ENCODE measurements around the gene ERC2. TPM values are rescaled to one million over a fixed set of nuclear protein-coding genes. Genes with fewer than 3 reads are reported as not detected.
"Not testable (repeated sequence)": the region's sequence is repeated elsewhere in the genome, so short reads cannot be mapped to it uniquely, and the experiment has no call there.

ERC2 gene
- total RNA-seq, 1 donor from 2014 or later = 48.3 TPM

- H3K9me3 Mint-ChIP-seq (ENCODE audit: unreplicated experiment) = no peaks in the 10 kb centered on the region
- peaks cover 11% of the 10 kb centered on the region for H3K4me1 Mint-ChIP-seq (ENCODE audit: low read depth, unreplicated experiment)
Measured at GRCh38 chr3:56268616-56269383, 199.5 kb downstream of the ERC2 start.

GRCh38 chr3:56261852-56262251, 206.4 kb downstream of the ERC2 start:
- not testable (repeated sequence) for H3K9me3 Mint-ChIP-seq (ENCODE audit: unreplicated experiment); H3K27ac Mint-ChIP-seq (ENCODE audit: unreplicated experiment); H3K36me3 Mint-ChIP-seq (ENCODE audit: unreplicated experiment); H3K4me1 Mint-ChIP-seq (ENCODE audit: low read depth, unreplicated experiment); H3K27me3 Mint-ChIP-seq (ENCODE audit: unreplicated experiment); DNase-seq; H3K4me3 Mint-ChIP-seq (ENCODE audit: unreplicated experiment)

More at GRCh38 chr3:56268616-56269383, 199.5 kb downstream of the ERC2 start:
- DNase-seq = no peak
- no peak overlapping the region for H3K4me3 Mint-ChIP-seq (ENCODE audit: unreplicated experiment)
- peaks cover 2% of the 10 kb centered on the region for H3K27me3 Mint-ChIP-seq (ENCODE audit: unreplicated experiment)
- TF ChIP-seq CTCF (IDR thresholded peaks at IDR 0.05; ENCODE audit: partially characterized antibody, unreplicated experiment) = no peak
- no peak overlapping the region for H3K27ac Mint-ChIP-seq (ENCODE audit: unreplicated experiment)
- H3K36me3 Mint-ChIP-seq (ENCODE audit: unreplicated experiment) = no peaks in the 10 kb centered on the region

- Mint-ChIP-seq H3K4me1 (ENCODE audit: low read depth, unreplicated experiment) (peaks cover 2% of the 10 kb centered on the region), H3K4me3 (ENCODE audit: unreplicated experiment) (no peak overlapping the region), H3K36me3 (ENCODE audit: unreplicated experiment) (no peaks in the 10 kb centered on the region), H3K27ac (ENCODE audit: unreplicated experiment) (no peak overlapping the region), H3K9me3 (ENCODE audit: unreplicated experiment) (peaks cover 1% of the 10 kb centered on the region), H3K27me3 (ENCODE audit: unreplicated experiment) (no peaks in the 10 kb centered on the region)
- no peak for TF ChIP-seq CTCF (IDR thresholded peaks at IDR 0.05; ENCODE audit: partially characterized antibody, unreplicated experiment)
- DNase-seq = no peak
Measured at GRCh38 chr3:56260262-56260661, 208.0 kb downstream of the ERC2 start.

- Mint-ChIP-seq H3K27me3 (ENCODE audit: unreplicated experiment) (no peaks in the 10 kb centered on the region), H3K27ac (ENCODE audit: unreplicated experiment) (no peak overlapping the region), H3K4me3 (ENCODE audit: unreplicated experiment) (no peak overlapping the region), H3K9me3 (ENCODE audit: unreplicated experiment) (peaks cover 1% of the 10 kb centered on the region), H3K36me3 (ENCODE audit: unreplicated experiment) (no peaks in the 10 kb centered on the region), H3K4me1 (ENCODE audit: low read depth, unreplicated experiment) (peaks cover 2% of the 10 kb centered on the region)
- no peak for DNase-seq
- TF ChIP-seq CTCF (IDR thresholded peaks at IDR 0.05; ENCODE audit: partially characterized antibody, unreplicated experiment) = no peak
Measured at GRCh38 chr3:56257826-56258225, 210.4 kb downstream of the ERC2 start.

GRCh38 chr3:56254835-56255234, 213.4 kb downstream of the ERC2 start:
- Mint-ChIP-seq H3K4me1 (ENCODE audit: low read depth, unreplicated experiment) (no peaks in the 10 kb centered on the region), H3K27ac (ENCODE audit: unreplicated experiment) (no peak overlapping the region), H3K9me3 (ENCODE audit: unreplicated experiment) (peaks cover 1% of the 10 kb centered on the region), H3K27me3 (ENCODE audit: unreplicated experiment) (no peaks in the 10 kb centered on the region), H3K36me3 (ENCODE audit: unreplicated experiment) (no peaks in the 10 kb centered on the region), H3K4me3 (ENCODE audit: unreplicated experiment) (no peak overlapping the region)
- peak; percentile 66 for TF ChIP-seq CTCF (IDR thresholded peaks at IDR 0.05; ENCODE audit: partially characterized antibody, unreplicated experiment)
- no peak for DNase-seq
